SK-N-SH (cell line): ENCODE measurements around the gene HOXC11. TPM values are rescaled to one million over a fixed set of nuclear protein-coding genes. Genes with fewer than 3 reads are reported as not detected.

ENCODE experiments used
- CTCF ChIA-PET: fragments of 300-600, 350-600 bp; formaldehyde crosslinking; extraction: SDS; loops from one replicate; lab custom pipeline; 2021; lab: Yijun Ruan, JAX
- POLR2A ChIA-PET: fragments of 350-600 bp; sonication (Branson Sonifier 250); formaldehyde crosslinking; extraction: SDS; loops from one replicate; lab custom pipeline; 2020; ENCODE audit warnings: antibody characterized with exemption, inconsistent platforms; lab: Yijun Ruan, JAX
- DNase-seq: peaks from one replicate; pipeline ENCODE4 v3.0.0; 2012
- H2AFZ ChIP-seq: fragments of 200-600 bp; sonication (generic); 2 replicates; pipeline ENCODE4 v1.8.1; 2016; ENCODE audit warnings: antibody characterized with exemption, mild to moderate bottlenecking, low read depth
- H3F3A ChIP-seq: fragments of 200-600 bp; sonication (generic); replicated peaks from 2 replicates; pipeline ENCODE3; 2016; ENCODE audit warnings: antibody characterized with exemption, mild to moderate bottlenecking; ENCODE audit not compliant: insufficient read depth
- H3K27ac ChIP-seq, 2 experiments: fragments of 200-500 bp in 1 of 2; fragments of 200-600 bp in 1 of 2; sonication (Bioruptor generic) in 1 of 2; sonication (generic), shearing (Covaris generic) in 1 of 2; 2 replicates each; pipeline versions ENCODE4 v1.5.1 to v1.6.1; 2014 to 2016; ENCODE audit warnings: low read depth in 2 of 2, inconsistent platforms in 1 of 2, low read length in 1 of 2, mild to moderate bottlenecking in 1 of 2, mixed read lengths in 1 of 2
- H3K27me3 ChIP-seq: fragments of 200-600 bp; sonication (generic), shearing (Covaris generic); 2 replicates; pipeline ENCODE4 v1.6.1; 2016; ENCODE audit warnings: mixed run types; ENCODE audit not compliant: insufficient read depth
- H3K36me3 ChIP-seq, 2 experiments: fragments of 200-500 bp in 1 of 2; fragments of 200-600 bp in 1 of 2; sonication (Bioruptor generic) in 1 of 2; sonication (generic) in 1 of 2; replicated peaks in 1 of 2; 2 replicates each; pipeline versions ENCODE3 to v1.5.1; 2014 to 2016; ENCODE audit warnings: low read length in 1 of 2, mild to moderate bottlenecking in 1 of 2; ENCODE audit not compliant: insufficient read depth in 2 of 2, control insufficient read depth in 1 of 2
- H3K4me1 ChIP-seq, 2 experiments: fragments of 200-500 bp in 1 of 2; fragments of 200-600 bp in 1 of 2; sonication (Bioruptor generic) in 1 of 2; sonication (generic), shearing (Covaris generic) in 1 of 2; 2 replicates each; pipeline versions ENCODE4 v1.5.1 to v1.6.1; 2014 to 2016; ENCODE audit warnings: low read depth in 1 of 2, low read length in 1 of 2, mixed run types in 1 of 2; ENCODE audit not compliant: insufficient read depth in 2 of 2, control insufficient read depth in 1 of 2
- H3K4me2 ChIP-seq: fragments of 200-600 bp; sonication (generic), shearing (Covaris generic); 2 replicates; pipeline ENCODE4 v1.6.1; 2017; ENCODE audit warnings: mixed run types
- H3K4me3 ChIP-seq, 2 experiments: fragments of 200-500 bp in 1 of 2; fragments of 200-600 bp in 1 of 2; sonication (Bioruptor generic) in 1 of 2; sonication (generic), shearing (Covaris generic) in 1 of 2; 2 replicates each; pipeline versions ENCODE4 v1.5.1 to v1.8.1; 2014 to 2016; ENCODE audit warnings: low read depth in 2 of 2, inconsistent platforms in 1 of 2, low read length in 1 of 2, mild to moderate bottlenecking in 1 of 2, mixed read lengths in 1 of 2, moderate library complexity in 1 of 2
- H3K79me2 ChIP-seq: fragments of 200-600 bp; sonication (generic); 2 replicates; pipeline ENCODE4 v1.8.1; 2017; ENCODE audit warnings: mild to moderate bottlenecking; ENCODE audit not compliant: insufficient read depth
- H3K9ac ChIP-seq: fragments of 200-600 bp; sonication (generic); 2 replicates; pipeline ENCODE4 v1.6.1; 2017; ENCODE audit warnings: mixed run types
- H3K9me2 ChIP-seq: fragments of 200-600 bp; sonication (generic); 2 replicates; pipeline ENCODE4 v1.6.1; 2017; ENCODE audit warnings: mixed run types
- H3K9me3 ChIP-seq: fragments of 200-600 bp; sonication (generic); 2 replicates; pipeline ENCODE4 v1.6.1; 2017; ENCODE audit warnings: mixed run types, mild to moderate bottlenecking, moderate library complexity
- H4K20me1 ChIP-seq: fragments of 200-600 bp; sonication (generic); 2 replicates; pipeline ENCODE4 v1.6.1; 2017; ENCODE audit warnings: mild to moderate bottlenecking, mixed run types; ENCODE audit not compliant: insufficient read depth
- ELF1 ChIP-seq: IDR thresholded peaks from 2 replicates; pipeline ENCODE4 v1.4.0; 2012
- EP300 ChIP-seq, 2 experiments: IDR thresholded peaks; 2 replicates each; pipeline versions ENCODE4 v1.4.0 to v1.6.1; 2012; ENCODE audit warnings: borderline replicate concordance in 1 of 2, low read depth in 1 of 2, low read length in 1 of 2
- FOSL2 ChIP-seq: IDR thresholded peaks from 2 replicates; pipeline ENCODE4 v1.4.0; 2012; ENCODE audit warnings: low read depth, mild to moderate bottlenecking, moderate library complexity, borderline replicate concordance
- FOXM1 ChIP-seq: IDR thresholded peaks from 2 replicates; pipeline ENCODE4 v1.4.0; 2012; ENCODE audit warnings: low read depth, mild to moderate bottlenecking
- MAX ChIP-seq: IDR thresholded peaks from 2 replicates; pipeline ENCODE4 v1.4.0; 2012; ENCODE audit warnings: low read depth
- MEF2A ChIP-seq: IDR thresholded peaks from 2 replicates; pipeline ENCODE4 v1.4.0; 2012; ENCODE audit warnings: low read depth, borderline replicate concordance
- MXI1 ChIP-seq: IDR thresholded peaks from 2 replicates; pipeline ENCODE4 v1.6.1; 2012; ENCODE audit warnings: mild to moderate bottlenecking, low read depth, low read length, improper control_type of control experiment
- NFIC ChIP-seq: IDR thresholded peaks from 2 replicates; pipeline ENCODE4 v1.4.0; 2012; ENCODE audit warnings: borderline replicate concordance
- NRF1 ChIP-seq: IDR thresholded peaks from 2 replicates; pipeline ENCODE4 v1.6.1; 2012; ENCODE audit warnings: low read depth, mild to moderate bottlenecking, low read length
- PBX3 ChIP-seq: IDR thresholded peaks from 2 replicates; pipeline ENCODE4; 2012
- SIN3A ChIP-seq: IDR thresholded peaks from 2 replicates; pipeline ENCODE4 v1.6.1; 2012; ENCODE audit warnings: low read depth, mild to moderate bottlenecking, low read length, moderate library complexity, borderline replicate concordance
- SMC3 ChIP-seq: IDR thresholded peaks from 2 replicates; pipeline ENCODE4 v1.6.1; 2012; ENCODE audit warnings: low read depth, low read length, improper control_type of control experiment
- TAF1 ChIP-seq: IDR thresholded peaks from 2 replicates; pipeline ENCODE4 v1.6.1; 2012; ENCODE audit warnings: low read depth, mild to moderate bottlenecking, low read length, moderate library complexity, borderline replicate concordance
- TCF12 ChIP-seq: IDR thresholded peaks from 2 replicates; pipeline ENCODE4 v1.4.0; 2012
- TEAD4 ChIP-seq: IDR thresholded peaks from 2 replicates; pipeline ENCODE4 v1.4.0; 2012; ENCODE audit warnings: mild to moderate bottlenecking, borderline replicate concordance; ENCODE audit not compliant: insufficient read depth
- WGBS: methylation state at CpG from one replicate; pipeline ENCODE4 v1.1.6; 2017; ENCODE audit warnings: low lambda C conversion rate; 5-methylcytosine and 5-hydroxymethylcytosine counted together
- polyA plus RNA-seq, 3 experiments: library from polyadenylated mRNA; depleted of rRNA; stranded (reverse); fragments of >200 nt; gene quantifications; 2 replicates each; pipeline ENCODE4 v1.2.3, GENCODE V29; 2012
- TF ChIP-seq, protein P1 (sequence below): fragments of 150-350 bp; IDR thresholded peaks from 2 replicates; pipeline ENCODE4 v1.6.1; 2016; ENCODE audit warnings: mild to moderate bottlenecking, low read depth, low read length
- TF ChIP-seq, protein P2 (sequence below): IDR thresholded peaks from 2 replicates; pipeline ENCODE4 v1.6.1; 2012; ENCODE audit warnings: mild to moderate bottlenecking, low read depth, low read length, moderate library complexity

The HOXC11 gene
- polyA plus RNA-seq, 1 of the 3 experiments (the other 2 are of a cell fraction), result not detected

DNA sequence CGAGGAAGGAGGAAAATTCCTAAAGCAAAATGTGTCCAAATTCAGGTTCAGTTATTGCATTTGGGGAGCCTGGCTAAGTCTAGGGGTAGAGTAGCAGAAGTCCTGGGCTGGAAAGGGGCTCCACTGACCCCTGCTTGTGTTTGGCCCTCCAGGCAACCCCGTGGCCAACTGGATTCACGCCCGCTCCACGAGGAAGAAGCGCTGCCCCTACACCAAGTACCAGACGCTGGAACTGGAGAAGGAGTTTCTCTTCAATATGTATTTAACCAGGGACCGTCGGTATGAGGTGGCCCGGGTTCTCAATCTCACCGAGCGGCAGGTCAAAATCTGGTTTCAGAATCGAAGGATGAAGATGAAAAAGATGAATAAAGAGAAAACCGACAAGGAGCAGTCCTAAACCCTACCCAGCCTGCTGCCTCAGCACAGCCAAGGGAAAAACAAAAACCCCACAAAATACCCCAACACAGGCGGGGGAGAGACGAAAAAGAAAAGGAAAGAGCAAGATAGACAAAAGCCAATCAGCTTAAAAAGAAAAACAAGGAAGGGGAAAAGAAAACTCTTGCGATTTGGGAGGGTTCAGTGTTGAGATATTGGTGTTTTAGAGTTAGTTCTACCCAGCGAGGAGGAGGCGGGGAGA lies 29.5 kb downstream of the HOXC11 start:
- Histone ChIP-seq H4K20me1 (no peaks in the 10 kb centered on the region), H3K36me3 (no peaks in the 10 kb centered on the region), H3K9ac (no peak overlapping the region), H3K79me2 (no peaks in the 10 kb centered on the region), H3K4me1 (peaks cover 0 to 18% of the 10 kb centered on the region in 2 experiments; a peak in 1 of 4 replicates), H3K27me3 (peaks cover 13% of the 10 kb centered on the region; the same call in 1 of the 2 replicates), H3K4me2 (no peak overlapping the region), H2AFZ (no peak overlapping the region), H3F3A (no peaks in the 10 kb centered on the region), H3K9me2 (no peaks in the 10 kb centered on the region), H3K9me3 (no peaks in the 10 kb centered on the region), H3K4me3 (no peak overlapping the region), H3K27ac (no peak overlapping the region)
- DNase-seq, result no peak
- TF ChIP-seq SIN3A (no peak), MEF2A (no peak), SMC3 (no peak), PBX3 (no peak), FOSL2 (no peak), TEAD4 (no peak), ELF1 (no peak), MAX (no peak), EP300 (IDR thresholded peaks at IDR 0.05; ENCODE audit: borderline replicate concordance in 1 of 2, low read depth in 1 of 2, low read length in 1 of 2) (no peak), NFIC (no peak), TAF1 (no peak), MXI1 (no peak), FOXM1 (no peak), TCF12 (no peak), NRF1 (no peak)
- TF ChIP-seq, protein P1, sequence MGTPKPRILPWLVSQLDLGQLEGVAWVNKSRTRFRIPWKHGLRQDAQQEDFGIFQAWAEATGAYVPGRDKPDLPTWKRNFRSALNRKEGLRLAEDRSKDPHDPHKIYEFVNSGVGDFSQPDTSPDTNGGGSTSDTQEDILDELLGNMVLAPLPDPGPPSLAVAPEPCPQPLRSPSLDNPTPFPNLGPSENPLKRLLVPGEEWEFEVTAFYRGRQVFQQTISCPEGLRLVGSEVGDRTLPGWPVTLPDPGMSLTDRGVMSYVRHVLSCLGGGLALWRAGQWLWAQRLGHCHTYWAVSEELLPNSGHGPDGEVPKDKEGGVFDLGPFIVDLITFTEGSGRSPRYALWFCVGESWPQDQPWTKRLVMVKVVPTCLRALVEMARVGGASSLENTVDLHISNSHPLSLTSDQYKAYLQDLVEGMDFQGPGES, result no peak
- TF ChIP-seq, protein P2, sequence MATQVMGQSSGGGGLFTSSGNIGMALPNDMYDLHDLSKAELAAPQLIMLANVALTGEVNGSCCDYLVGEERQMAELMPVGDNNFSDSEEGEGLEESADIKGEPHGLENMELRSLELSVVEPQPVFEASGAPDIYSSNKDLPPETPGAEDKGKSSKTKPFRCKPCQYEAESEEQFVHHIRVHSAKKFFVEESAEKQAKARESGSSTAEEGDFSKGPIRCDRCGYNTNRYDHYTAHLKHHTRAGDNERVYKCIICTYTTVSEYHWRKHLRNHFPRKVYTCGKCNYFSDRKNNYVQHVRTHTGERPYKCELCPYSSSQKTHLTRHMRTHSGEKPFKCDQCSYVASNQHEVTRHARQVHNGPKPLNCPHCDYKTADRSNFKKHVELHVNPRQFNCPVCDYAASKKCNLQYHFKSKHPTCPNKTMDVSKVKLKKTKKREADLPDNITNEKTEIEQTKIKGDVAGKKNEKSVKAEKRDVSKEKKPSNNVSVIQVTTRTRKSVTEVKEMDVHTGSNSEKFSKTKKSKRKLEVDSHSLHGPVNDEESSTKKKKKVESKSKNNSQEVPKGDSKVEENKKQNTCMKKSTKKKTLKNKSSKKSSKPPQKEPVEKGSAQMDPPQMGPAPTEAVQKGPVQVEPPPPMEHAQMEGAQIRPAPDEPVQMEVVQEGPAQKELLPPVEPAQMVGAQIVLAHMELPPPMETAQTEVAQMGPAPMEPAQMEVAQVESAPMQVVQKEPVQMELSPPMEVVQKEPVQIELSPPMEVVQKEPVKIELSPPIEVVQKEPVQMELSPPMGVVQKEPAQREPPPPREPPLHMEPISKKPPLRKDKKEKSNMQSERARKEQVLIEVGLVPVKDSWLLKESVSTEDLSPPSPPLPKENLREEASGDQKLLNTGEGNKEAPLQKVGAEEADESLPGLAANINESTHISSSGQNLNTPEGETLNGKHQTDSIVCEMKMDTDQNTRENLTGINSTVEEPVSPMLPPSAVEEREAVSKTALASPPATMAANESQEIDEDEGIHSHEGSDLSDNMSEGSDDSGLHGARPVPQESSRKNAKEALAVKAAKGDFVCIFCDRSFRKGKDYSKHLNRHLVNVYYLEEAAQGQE, result no peak
- POLR2A ChIA-PET, result no interaction called here
- 84% methylated on average over 19 of the region's 19 CpGs for WGBS
- CTCF ChIA-PET, result interaction anchor here (6.4 to 24.5 kb wide), 6 partner anchors 16 to 212 kb away, joined by 57 to 568 read pairs (median 200); partner anchors contain the start of genes HOXC10, HOXC5, HOXC6 and SMUG1
